ENCODE results near the gene OPCML. TPM values are rescaled to one million over a fixed set of nuclear protein-coding genes. Genes with fewer than 3 reads are reported as not detected.

OPCML gene
- total and polyA plus RNA-seq, 2 experiments from 2014 or later, result 1.2 to 4.4 TPM

DNA sequence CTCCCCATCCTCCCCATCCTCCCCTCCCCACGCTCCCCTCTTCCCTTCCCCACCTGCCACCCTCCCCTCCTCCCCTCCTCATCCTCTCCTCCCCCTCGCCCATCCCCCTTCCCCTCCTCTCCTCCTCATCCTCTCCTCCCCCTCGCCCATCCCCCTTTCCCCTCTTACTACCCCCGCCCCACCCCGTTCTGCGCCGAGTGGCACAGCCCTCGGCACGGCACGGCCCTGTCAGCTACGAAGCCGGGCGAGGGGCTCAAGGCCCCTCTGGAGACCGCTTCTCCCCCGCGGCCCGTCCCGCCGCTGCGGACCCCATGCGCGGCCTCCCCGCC lies 449.9 kb downstream of the OPCML start:
- H3K27me3 Mint-ChIP-seq (ENCODE audit: insufficient read depth, low read depth, poor library complexity), result peaks cover 24% of the 10 kb centered on the region

More for the DNA sequence above, 449.9 kb downstream of the OPCML start:
- H3K4me1 Mint-ChIP-seq, result peaks cover 28% of the 10 kb centered on the region
- H3K4me3 Mint-ChIP-seq, result no peak overlapping the region
- ATAC-seq (no peak), DNase-seq (ENCODE audit: low spot score) (peak; percentile 92)
- no peak overlapping the region for H3K27ac Mint-ChIP-seq
- H3K27ac ChIP-seq (ENCODE audit: low read depth), result no peak overlapping the region
- TF ChIP-seq CTCF (conservative IDR thresholded peaks at IDR 0.05; ENCODE audit: low read depth in 2 of 2) (no peak), JUNB (IDR thresholded peaks at IDR 0.05; ENCODE audit: unreplicated experiment) (no peak), NANOG (IDR thresholded peaks at IDR 0.05; ENCODE audit: borderline replicate concordance) (no peak), EZH2phosphoT487 (IDR thresholded peaks at IDR 0.05; ENCODE audit: unreplicated experiment) (no peak), POLR2AphosphoS5 (IDR thresholded peaks at IDR 0.05; ENCODE audit: low read depth) (no peak), CREB1 (CRISPR knock-in tag; IDR thresholded peaks at IDR 0.05; ENCODE audit: low read depth) (no peak)
- TF ChIP-seq, protein P1, sequence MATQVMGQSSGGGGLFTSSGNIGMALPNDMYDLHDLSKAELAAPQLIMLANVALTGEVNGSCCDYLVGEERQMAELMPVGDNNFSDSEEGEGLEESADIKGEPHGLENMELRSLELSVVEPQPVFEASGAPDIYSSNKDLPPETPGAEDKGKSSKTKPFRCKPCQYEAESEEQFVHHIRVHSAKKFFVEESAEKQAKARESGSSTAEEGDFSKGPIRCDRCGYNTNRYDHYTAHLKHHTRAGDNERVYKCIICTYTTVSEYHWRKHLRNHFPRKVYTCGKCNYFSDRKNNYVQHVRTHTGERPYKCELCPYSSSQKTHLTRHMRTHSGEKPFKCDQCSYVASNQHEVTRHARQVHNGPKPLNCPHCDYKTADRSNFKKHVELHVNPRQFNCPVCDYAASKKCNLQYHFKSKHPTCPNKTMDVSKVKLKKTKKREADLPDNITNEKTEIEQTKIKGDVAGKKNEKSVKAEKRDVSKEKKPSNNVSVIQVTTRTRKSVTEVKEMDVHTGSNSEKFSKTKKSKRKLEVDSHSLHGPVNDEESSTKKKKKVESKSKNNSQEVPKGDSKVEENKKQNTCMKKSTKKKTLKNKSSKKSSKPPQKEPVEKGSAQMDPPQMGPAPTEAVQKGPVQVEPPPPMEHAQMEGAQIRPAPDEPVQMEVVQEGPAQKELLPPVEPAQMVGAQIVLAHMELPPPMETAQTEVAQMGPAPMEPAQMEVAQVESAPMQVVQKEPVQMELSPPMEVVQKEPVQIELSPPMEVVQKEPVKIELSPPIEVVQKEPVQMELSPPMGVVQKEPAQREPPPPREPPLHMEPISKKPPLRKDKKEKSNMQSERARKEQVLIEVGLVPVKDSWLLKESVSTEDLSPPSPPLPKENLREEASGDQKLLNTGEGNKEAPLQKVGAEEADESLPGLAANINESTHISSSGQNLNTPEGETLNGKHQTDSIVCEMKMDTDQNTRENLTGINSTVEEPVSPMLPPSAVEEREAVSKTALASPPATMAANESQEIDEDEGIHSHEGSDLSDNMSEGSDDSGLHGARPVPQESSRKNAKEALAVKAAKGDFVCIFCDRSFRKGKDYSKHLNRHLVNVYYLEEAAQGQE (IDR thresholded peaks at IDR 0.05; ENCODE audit: unreplicated experiment), result no peak
- no peaks in the 10 kb centered on the region for H3F3A ChIP-seq (replicated peaks; ENCODE audit: low read depth)
- peak overlapping the region; percentile 72; the same call in 1 of the 2 replicates for H3K4me2 ChIP-seq
- H3K36me3 Mint-ChIP-seq (ENCODE audit: low read depth), result no peaks in the 10 kb centered on the region
- no peak overlapping the region for H2AFZ ChIP-seq
- H3K4me1 ChIP-seq (ENCODE audit: insufficient read depth), result peaks cover 38% of the 10 kb centered on the region
- H3K79me2 ChIP-seq (replicated peaks; ENCODE audit: insufficient read depth), result no peaks in the 10 kb centered on the region
- no peaks in the 10 kb centered on the region for H3K36me3 ChIP-seq (ENCODE audit: insufficient read depth)
- no peaks in the 10 kb centered on the region for H4K20me1 ChIP-seq (replicated peaks; ENCODE audit: insufficient read depth)
- no peaks in the 10 kb centered on the region for H3K9me2 ChIP-seq (ENCODE audit: insufficient read depth)
- no peaks in the 10 kb centered on the region; the same call in 2 of the 3 replicates for H3K9me3 Mint-ChIP-seq
- H3K4me3 ChIP-seq, result peak overlapping the region; percentile 60
- peaks cover 10% of the 10 kb centered on the region; the same call in 1 of the 2 replicates for H3K27me3 ChIP-seq (ENCODE audit: insufficient read depth)

All from GM23338 (cell line).